NCI-H187 (cell line): ENCODE data around the gene ERGIC3.

Source experiments
- DNase-seq, 2 experiments: peaks; one replicate each; lab custom pipeline; 2025; lab: John Stamatoyannopoulos, UW

ERGIC3 gene

DNA sequence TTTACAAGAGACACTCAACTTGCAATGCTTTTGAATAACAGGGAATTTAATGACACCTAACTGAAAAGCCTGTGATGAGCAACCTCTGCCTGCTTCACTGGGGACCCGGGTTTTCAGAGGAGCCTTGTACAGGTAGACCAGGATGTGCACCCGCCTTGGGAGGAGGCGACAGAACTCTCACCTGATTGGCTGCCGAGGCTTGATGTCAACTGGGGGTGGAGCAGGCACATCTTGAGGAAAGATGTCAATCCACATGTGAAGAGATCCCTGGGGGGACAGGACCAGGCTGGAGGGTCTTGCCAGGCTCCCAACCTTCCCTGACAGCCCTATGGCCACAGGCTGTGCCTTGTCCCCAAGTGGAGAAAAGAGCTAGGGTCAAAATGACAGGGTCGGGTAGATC is 19.8 kb downstream of the ERGIC3 start:
- no peak for DNase-seq

DNA sequence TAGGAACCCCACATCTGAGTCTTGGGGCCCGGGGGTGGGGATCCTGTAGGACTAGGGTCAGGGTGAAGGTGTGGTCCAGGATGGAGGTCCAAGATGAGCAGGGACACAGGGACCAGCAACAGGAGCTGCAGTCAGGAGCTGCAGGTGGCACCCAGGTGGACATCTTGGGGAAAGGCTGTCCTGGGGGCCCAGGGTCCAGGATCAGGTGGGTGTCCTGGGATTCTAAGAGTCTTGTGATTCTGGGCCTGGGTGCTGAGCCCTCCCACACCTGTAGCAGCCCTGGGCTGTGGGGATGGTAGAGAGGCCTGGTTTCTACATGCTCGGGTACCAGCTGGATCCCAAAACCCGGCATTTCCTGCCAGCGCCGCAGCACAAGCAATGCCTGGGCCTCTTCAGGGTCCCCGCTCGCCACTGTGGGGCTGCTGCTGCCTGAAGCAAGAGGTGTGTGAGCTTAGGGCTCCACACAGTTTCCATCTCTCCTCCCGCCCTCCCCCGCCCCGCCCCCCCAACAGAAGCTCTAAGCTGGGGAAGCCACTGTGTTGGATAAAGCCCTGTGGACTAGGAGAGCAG is 20.7 kb downstream of the ERGIC3 start:
- DNase-seq: no peak

DNA sequence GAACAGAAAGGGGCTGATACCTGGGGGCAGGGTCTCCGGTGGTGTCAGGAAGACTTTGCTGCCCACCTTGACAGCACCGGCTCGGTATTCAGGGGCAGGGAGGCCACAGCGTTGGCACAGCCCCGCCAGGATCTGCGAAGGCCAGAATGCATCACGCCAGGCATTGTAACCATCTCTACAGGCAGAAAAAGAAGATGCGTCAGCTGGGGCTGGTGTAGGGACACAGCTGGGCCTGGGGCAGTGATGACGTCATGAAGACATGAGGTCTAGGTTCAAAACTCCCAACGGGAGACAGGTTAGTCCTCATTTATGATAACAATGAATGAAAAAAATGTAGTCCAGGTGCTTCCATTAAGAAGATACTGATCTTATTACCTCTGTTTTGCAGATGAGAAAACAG is 22.0 kb downstream of the ERGIC3 start:
- DNase-seq: no peak

DNA sequence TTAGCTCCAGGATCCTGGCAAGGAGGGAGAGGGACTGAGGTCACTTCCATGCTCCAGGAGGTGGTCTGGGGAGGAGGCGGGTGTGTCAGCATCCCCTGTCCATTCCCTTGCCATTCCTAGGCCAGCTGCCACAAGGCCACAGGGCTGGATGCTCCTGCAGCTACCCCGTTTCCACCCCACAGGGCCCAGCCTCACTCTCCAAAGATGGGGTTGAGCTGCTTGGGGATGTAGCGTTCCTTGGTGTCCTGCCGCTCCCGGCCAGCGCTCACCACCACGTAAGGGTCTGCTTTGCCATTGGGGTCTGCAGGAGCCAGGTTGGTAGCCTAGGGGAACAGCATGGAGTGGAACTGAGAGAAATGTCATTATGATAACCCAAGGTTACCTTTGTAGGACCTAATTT is 23.0 kb downstream of the ERGIC3 start:
- DNase-seq: no peak

DNA sequence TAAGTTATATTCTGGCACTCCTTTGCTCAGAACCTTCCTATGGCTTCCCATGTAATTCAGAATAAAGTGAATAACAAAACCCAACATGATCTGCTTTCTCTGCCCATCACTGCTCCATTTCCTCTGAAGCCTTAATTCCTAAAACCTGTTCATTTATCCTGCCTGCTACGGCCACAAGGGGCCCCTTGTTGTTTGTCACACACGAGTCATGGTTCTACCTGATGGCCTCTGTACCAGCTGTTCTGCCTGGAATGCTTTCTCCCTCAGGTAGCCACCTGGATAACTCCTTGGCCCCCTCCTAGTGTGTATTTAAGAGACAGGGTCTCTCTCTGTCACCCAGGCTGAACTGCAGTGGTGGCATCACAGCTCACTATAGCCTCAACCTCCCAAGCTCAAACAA is 26.8 kb downstream of the ERGIC3 start:
- DNase-seq: no peak

DNA sequence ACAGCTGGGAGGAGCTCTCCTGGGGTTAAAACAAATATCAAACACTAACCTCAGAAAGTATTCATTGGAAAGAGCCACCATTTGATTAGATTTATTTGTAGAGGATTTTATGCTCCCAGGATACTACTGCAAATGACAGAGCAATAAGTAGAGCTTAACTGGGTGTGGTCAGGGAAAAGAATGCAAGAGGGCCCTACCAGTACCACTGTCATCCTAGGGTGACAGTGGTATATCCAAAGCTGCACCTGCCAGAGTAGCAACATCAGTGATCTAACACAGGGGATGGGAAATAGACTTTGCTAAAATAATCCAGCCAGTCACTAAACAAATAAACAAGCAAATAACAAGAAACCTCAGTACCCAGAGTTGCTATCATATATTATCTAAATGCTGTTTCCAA is 29.7 kb downstream of the ERGIC3 start:
- DNase-seq: no peak

DNA sequence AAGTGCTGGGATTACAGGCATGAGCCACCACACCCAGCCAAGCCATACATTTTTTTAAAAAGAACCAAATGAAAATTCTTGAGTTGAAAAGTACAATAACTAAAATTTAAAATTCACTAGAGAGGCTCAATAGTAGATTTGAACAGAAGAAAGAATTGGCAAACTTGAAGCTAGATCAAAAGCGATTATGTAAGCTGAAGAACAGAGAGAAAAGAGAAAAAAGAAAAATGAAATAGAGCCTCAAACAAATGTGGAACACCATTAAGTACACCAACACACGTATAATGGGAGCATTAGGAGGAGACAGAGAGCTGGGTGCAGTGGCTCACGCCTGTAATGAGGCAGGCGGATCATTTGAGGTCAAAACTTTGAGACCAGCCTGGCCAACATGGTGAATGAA is 31.0 kb downstream of the ERGIC3 start:
- DNase-seq: no peak

DNA sequence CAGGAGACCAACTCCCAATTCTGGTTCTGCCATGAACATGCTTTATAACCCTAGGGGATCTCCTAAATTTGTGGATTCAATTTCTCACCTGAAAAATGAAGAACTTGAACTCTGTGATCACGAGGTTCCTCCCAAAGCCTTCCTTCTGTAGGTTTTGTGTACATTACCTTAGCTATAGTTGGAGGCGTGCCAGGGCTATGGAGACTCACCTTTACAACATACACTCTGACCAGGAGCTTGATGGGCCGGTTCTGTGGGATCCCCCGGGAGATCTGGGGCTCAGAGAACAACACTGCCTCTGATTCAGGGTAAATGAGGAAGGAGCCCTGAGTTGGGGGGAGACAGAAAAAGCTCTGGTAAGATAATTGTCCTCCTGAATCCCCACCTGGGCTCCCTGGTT is 34.1 kb downstream of the ERGIC3 start:
- DNase-seq: no peak

DNA sequence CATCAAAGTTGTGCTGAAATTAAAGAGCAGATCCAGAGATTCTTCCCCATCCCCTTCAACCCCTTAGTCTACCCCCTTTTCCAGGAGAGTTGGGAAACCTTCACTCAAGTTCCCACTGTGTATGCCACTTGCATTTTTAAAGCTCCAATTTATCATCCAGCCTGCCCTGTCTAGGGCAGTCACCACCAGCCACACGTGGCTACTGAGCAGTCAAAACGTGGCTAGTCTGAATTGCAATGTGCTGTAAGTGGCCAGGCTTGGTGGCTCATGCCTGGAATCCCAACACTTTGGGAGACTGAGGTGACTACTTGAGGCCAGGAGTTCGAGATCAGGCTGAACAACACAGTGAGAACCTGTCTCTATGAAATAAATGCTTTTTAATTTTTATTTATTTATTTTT is 34.9 kb downstream of the ERGIC3 start:
- DNase-seq: no peak

DNA sequence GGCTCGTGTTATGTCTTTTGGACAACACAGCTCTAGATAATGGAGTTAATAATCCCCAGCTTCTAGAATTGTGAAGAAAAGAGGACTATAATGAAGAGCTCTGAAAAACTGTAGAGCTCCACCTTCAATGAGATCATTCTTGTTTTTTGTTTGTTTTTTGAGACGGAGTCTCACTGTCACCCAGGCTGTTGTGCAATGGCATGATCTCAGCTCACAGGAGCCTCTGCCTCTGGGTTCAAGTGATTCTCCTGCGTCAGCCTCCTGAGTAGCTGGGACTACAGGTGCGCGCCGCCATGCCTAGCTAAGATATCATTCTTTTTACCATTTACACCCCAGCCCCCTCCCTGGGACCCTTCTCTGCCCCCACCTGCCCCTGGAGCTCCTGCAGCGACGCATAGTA is 36.6 kb downstream of the ERGIC3 start:
- no peak for DNase-seq

DNA sequence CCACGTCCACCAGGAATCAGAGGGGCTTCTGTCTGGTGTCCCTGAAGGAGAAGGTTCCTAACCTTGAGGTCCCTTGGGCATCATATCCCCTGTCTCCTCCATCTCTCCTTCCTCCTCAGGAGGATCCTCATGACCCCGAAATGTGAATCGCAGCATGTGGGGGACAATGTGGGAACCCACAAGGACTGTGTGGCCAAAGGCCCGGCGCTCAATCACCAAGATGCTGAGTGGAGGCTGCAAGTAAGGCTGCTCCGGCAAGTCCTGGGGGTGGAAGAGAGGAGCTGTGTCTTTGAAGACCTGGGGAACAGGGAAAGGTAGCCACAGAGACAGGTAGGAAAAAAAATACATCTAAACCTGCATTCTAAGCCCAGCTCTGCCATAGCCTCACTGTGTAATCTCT is 37.3 kb downstream of the ERGIC3 start:
- DNase-seq: no peak

DNA sequence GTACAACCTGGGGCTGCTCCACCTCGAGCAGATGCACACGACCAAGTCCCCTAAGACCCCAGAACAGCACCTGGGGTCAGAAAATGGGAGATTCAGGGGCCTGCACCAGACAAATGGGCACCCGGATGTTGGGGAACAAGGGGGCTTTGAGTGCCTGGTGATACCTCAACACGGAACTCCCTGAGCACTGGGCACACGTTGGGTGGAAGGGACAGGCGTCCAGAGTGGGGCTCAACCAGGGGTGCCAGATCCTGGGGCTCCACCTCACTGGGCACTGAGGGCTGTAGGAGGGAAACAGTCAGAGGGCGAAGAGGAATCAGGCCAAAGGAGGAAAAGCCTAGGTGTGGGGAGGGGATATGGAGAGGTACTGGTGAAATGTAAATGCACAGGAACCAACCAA is 40.3 kb downstream of the ERGIC3 start:
- no peak for DNase-seq

DNA sequence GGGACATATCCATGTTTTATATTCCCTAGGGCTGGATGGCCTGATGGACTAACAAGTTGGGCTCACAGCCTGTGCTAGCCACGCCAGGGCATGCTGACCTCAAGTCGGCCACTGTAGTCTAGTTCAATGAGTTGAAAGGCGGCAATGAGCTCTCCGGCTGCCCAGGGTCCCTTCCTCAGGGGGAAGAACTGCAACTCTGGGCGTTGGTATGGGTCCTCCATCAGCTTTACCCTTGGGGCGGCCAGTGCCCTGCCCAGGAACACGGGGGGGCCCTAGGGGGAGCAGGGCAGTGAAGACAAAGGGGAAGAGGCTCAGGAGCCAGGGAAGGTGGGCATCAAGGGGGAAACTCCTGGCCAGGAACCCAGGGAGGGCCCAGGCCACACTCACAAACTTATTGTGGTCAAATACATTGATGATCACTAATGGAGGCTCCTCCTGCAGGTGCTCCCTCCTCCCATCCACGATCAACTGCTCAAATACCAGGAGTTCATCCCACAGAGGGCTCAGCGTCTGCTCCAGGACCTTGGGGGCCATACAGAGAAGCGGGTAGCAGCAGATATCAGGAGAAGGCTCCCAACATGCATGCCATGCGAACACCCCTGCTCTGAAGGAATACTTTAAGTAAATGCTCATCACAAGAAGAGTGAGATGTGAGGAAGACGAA is 41.0 kb downstream of the ERGIC3 start:
- DNase-seq: no peak

DNA sequence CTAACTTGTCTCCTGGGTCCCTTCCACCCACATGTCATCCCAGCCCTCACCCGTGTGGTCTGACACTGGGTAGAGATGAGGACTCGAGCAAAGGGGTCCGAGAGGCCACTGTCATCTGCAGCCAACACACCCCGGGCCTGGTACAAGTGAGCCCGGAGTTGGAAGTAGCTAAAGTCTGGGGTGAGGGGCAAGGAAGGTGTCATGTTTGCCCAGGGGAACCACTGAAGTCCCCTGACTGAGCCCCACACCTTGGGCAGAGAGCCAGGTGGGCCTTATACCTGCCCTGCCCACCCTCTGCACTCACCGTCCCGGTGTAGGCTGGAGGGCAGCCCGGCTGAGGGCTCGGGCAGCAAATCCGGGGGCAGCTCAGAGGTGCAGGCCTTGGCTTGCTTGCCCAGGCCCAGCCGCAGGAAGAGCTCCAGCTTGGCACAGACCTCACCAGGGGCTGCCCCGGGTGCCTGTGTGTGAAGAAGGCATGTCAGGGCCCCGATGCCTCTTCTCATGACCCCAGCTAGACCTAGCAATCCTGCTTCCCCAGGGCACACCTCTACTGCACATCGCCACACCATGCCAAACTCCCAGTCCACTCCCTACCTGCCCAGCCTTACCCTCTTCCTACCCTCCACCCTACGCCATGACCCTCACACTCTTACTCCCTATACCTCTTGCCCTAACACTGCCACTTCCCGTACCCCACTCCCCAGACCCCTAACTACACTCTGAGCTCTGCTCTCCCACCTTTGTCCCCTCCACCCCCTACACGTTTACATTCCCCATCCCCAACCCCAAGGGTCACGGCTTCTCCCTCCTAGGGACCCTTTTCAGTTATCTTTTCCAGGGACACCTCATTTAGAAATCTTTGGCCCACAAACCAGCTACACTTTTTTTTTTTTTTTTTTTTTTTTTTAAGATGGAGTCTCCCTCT is 42.0 kb downstream of the ERGIC3 start:
- no peak for DNase-seq

DNA sequence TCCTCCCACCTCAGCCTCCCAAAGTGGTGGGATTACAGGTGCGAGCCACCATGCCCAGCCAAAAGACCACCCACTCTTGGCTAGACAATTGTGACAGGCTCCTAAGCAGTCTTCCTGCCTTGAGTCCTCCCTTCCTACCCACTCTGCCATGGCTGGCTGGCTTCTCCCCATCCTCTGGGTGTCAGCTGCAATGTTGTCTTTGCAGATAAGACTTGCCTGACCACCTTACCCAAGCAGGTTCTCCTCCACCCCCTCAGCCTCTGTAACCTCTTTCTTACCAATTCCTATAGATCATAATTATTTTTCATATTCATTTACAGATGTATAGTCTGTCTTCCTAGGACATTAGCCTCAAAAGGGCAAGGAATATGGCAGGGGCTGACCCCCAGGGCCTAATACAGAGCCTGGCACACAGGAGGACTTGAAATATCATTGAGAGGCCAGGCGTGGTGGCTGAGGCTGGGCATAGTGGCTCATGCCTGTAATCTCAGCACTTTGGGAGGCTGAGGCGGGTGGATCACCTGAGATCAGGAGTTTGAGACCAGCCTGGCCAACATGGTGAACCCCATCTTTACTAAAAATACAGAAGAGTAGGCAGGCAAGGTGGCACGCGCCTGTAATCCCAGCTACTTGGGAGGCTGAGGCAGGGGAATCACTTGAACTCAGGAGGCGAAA is 45.0 kb downstream of the ERGIC3 start:
- no peak for DNase-seq

DNA sequence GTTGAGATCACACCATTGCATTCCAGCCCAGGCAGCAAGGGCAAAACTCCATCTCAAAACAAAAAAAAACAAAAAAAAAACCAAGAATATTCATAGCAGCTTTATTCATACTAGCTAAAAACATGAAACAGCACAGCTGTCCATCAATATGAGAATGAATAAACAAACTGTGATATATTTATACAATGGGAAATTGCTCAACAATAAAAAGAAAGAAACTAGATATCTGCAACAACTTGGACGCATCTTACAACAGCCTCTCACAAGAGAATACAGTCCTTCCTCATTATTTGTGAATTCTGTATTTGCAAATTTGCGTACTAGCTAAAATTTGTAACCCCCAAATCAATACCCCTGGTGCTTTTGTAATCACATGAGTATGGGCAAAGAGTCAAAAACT is 45.6 kb downstream of the ERGIC3 start:
- no peak for DNase-seq

DNA sequence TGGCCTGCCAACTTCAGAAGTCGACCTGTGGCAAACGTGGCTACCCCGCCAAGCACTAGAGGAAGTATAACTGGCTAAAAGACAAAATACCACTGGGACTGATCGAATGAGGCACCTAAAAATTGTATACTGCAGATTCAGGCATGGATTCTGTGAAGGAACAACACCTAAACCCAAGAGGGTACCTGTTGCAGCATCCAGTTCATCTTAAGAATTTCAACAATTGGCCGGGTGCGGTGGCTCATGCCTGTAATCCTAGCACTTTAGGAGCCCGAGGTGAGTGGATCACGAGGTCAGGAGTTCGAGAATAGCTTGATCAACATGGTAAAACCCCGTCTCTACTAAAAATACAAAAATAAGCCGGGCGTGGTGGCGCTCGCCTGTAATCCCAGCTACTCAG is 46.5 kb downstream of the ERGIC3 start:
- no peak for DNase-seq

DNA sequence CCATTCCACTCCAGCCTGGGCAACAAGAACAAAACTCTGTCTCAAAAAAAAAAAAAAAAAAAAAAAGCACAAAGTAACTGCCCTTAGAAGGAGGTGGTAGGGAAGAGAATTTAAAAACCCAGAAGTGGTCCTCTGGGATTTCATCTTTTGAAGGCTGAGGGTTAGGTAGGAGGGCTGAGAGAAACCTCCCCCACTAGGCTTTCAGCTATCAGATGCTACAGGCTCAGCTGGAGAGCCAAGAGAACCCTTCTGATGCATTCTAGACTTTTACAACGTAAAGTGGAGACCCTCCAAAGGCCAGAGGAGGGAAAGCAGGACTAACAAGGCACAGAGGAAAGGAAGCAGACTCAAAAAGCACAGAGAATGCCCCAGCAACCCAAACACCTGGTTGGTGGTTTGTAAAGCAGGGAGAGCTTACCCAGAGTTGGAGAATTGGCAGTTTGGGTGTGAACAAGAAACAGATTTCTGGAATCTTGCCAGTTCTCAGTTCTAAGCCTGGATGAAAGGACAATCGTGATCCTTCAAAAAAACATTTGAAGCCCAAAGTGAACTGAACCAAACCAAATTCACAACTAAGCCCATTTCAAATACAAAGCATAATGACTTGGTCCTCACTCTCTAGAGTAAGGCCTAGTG is 50.6 kb downstream of the ERGIC3 start:
- DNase-seq: peak in 1 of 2 experiments; percentile 6

DNA sequence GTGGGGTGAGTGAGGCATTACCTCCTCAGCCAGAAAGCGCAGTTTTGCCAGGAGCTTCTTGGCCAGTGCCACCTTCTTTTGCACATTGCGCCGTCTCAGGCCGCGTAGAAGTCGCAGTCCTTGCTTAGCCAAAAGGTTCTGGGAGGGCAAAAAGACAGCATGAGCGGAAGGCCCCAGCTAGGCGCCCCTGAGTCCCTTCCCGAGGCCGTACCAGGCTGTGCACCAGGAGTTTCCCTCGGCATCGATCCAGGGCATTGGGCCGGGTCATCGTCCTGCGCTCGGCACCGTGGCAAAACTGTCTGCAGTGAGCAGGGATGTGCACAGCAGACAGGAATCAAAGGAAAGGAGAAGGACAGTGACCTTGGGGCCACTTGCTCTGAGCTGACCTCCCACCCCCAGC is 53.6 kb downstream of the ERGIC3 start:
- DNase-seq: no peak

DNA sequence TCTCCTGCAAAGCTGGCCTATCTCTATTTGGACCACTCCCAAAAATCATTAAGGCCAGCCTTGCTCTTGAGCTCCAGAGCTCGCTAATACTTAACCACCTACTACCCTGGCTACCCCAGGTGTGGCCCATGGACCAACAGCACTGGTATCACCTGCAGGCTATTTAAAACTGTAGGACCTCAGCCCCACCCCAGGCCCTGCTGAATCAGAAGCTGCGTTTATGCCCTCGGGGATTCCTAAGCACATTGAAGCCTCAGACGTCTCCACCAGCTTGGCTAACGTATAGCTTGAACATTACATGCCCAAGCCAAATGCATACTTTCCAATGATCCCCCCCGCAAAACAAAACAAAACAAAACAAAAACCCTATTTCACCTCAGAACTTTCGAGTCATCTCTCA is 54.0 kb downstream of the ERGIC3 start:
- DNase-seq: no peak

DNA sequence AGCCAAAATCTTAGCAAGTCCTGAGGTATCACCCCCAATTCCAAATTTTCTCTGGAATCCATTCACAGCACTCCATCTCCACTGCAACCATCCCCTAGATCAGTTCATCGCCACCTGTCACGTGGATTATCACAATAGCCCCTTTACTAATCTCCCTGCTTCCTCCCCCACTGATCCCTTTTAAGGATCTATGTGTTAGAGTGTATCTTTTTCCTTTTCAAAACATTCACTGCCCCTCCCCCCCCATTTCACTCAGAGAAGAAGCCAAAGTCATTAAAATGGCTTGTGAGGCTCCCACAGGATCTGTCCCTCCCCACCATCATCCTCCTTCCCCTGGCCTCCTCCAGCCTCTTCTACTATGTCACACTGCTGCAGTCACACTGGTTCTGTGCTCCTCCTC is 55.3 kb downstream of the ERGIC3 start:
- no peak for DNase-seq

DNA sequence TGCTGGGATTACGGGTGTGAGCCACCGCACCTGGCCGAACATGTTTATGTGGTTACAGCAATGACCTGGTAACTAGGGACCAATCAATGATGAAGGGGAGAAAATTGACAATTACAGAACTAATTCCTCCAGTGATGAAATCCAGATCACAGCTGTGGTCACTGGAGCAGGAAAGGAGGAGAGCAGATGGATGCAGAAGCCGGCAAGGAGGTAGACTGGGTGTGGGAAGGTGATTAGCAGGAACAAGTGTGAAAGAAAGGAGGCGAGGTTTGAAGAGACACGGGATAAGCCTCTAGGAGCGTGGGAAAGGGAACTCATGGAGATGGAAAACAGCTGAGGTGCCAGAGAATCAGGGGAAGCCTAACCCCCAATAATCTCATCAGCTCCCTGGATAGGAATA is 56.6 kb downstream of the ERGIC3 start:
- no peak for DNase-seq
